HepG2 (cell line): ENCODE data around the gene KRTAP10-6. TPM values are rescaled to one million over a fixed set of nuclear protein-coding genes. Genes with fewer than 3 reads are reported as not detected.

Experiments used
- ATAC-seq: fragments of 200-7000 bp; cut with Tn5 transposase; 3 replicates; pipeline ENCODE4 v1.9.1; 2020; ENCODE audit warnings: mild to moderate bottlenecking, moderate library complexity
- BruUV-seq: library from RNA; stranded (reverse); fragments of 400-500 nt; replicated peaks from 2 replicates; lab custom pipeline; 2021; lab: Mats Ljungman, UMichigan
- CTCF ChIA-PET: fragments of 300-600 bp; formaldehyde crosslinking; extraction: SDS; loops from one replicate; lab custom pipeline; 2021; ENCODE audit warnings: low total read pairs, inconsistent platforms, low intra/inter-chr PET ratio; lab: Yijun Ruan, JAX
- POLR2A ChIA-PET: fragments of 350-600 bp; sonication (Branson Sonifier 250); formaldehyde crosslinking; loops from one replicate; lab custom pipeline; 2020; ENCODE audit warnings: antibody characterized with exemption, inconsistent platforms; lab: Yijun Ruan, JAX
- DNase-seq: peaks from one replicate; pipeline ENCODE4 v3.0.0-alpha.2; 2015; ENCODE audit warnings: low spot score
- FAIRE-seq: peaks from 3 replicates; lab custom pipeline; 2011; peaks lifted over from hg19 to GRCh38; lab: Jason Lieb, UNC
- H2AFZ ChIP-seq: one replicate; pipeline ENCODE4 v1.6.1; 2011; ENCODE audit warnings: low read length, inconsistent platforms
- H3K27ac ChIP-seq: fragments of 300-600 bp; 3 replicates; pipeline ENCODE4 v1.8.0; 2011; ENCODE audit warnings: mixed run types, mild to moderate bottlenecking, mixed read lengths, low read length, inconsistent platforms; ENCODE audit not compliant: insufficient read depth; ENCODE audit errors: extremely low read length
- H3K27me3 ChIP-seq, 2 experiments: fragments of 200-600 bp in 1 of 2; 2 replicates in 1 of 2; 3 replicates in 1 of 2; pipeline versions ENCODE4 v1.6.0 to v1.8.0; 2011; ENCODE audit warnings: low read length in 2 of 2, mild to moderate bottlenecking in 2 of 2, moderate library complexity in 2 of 2, inconsistent platforms in 1 of 2; ENCODE audit not compliant: insufficient read depth in 2 of 2, control insufficient read depth in 1 of 2
- H3K36me3 ChIP-seq, 2 experiments: fragments of 200-600 bp in 1 of 2; replicated peaks in 1 of 2; 2 replicates in 1 of 2; 3 replicates in 1 of 2; pipeline versions ENCODE4 v1.5.1 to v1.8.0; 2011; ENCODE audit warnings: low read length in 2 of 2, inconsistent platforms in 1 of 2; ENCODE audit not compliant: insufficient read depth in 2 of 2, control insufficient read depth in 1 of 2
- H3K4me1 ChIP-seq: 2 replicates; pipeline ENCODE4 v1.5.1; 2012; ENCODE audit warnings: low read length, inconsistent platforms; ENCODE audit not compliant: insufficient read depth
- H3K4me2 ChIP-seq: 2 replicates; pipeline ENCODE4 v1.6.0; 2011; ENCODE audit warnings: low read depth, low read length, inconsistent platforms
- H3K4me3 ChIP-seq, 3 experiments: fragments of 200-600 bp in 1 of 3; sonication (generic), shearing (Covaris generic) in 1 of 3; replicated peaks in 1 of 3; 2 replicates each; pipeline ENCODE4 v1.5.1; 2011 to 2016; ENCODE audit warnings: low read length in 3 of 3, inconsistent platforms in 2 of 3, low read depth in 2 of 3, mild to moderate bottlenecking in 2 of 3, control low read depth in 1 of 3, mixed read lengths in 1 of 3; ENCODE audit not compliant: insufficient read depth in 1 of 3
- H3K79me2 ChIP-seq: one replicate; pipeline ENCODE4 v1.6.1; 2011; ENCODE audit warnings: low read length, inconsistent platforms; ENCODE audit not compliant: insufficient read depth
- H3K9ac ChIP-seq: 2 replicates; pipeline ENCODE4 v1.6.0; 2011; ENCODE audit warnings: mild to moderate bottlenecking, low read depth, low read length, inconsistent platforms; ENCODE audit not compliant: insufficient read depth
- H3K9me3 ChIP-seq: 2 replicates; pipeline ENCODE4 v1.5.1; 2012; ENCODE audit warnings: mild to moderate bottlenecking, low read length
- H4K20me1 ChIP-seq: 2 replicates; pipeline ENCODE4 v1.6.0; 2011; ENCODE audit warnings: inconsistent platforms, mild to moderate bottlenecking, low read length, moderate library complexity; ENCODE audit not compliant: insufficient read depth
- BRCA1 ChIP-seq: sonication (generic); formaldehyde crosslinking; IDR thresholded peaks from 2 replicates; pipeline ENCODE4 v1.4.0; 2020; ENCODE audit warnings: missing genetic modification reagents
- HOXA5 ChIP-seq: sonication (generic); formaldehyde crosslinking; IDR thresholded peaks from 2 replicates; pipeline ENCODE4 v1.4.0; 2020; ENCODE audit warnings: missing genetic modification reagents
- HOXA7 ChIP-seq: sonication (generic); formaldehyde crosslinking; IDR thresholded peaks from 2 replicates; pipeline ENCODE4 v1.8.1; 2022; ENCODE audit warnings: mild to moderate bottlenecking, missing genetic modification reagents, moderate library complexity
- MBD4 ChIP-seq: IDR thresholded peaks from 2 replicates; pipeline ENCODE4 v1.6.1; 2012; ENCODE audit warnings: low read length, inconsistent platforms, borderline replicate concordance
- PCBP2 ChIP-seq: fragments of 200-400 bp; formaldehyde crosslinking; optimal IDR thresholded peaks from 2 replicates; pipeline ENCODE3; 2018; ENCODE audit warnings: low read length, low read depth; ENCODE audit not compliant: poor library complexity, severe bottlenecking
- RNF219 ChIP-seq: sonication (generic); formaldehyde crosslinking; IDR thresholded peaks from 2 replicates; pipeline ENCODE4 v1.5.0; 2020; ENCODE audit warnings: mild to moderate bottlenecking, missing genetic modification reagents
- SMAD9 ChIP-seq: sonication (generic); formaldehyde crosslinking; IDR thresholded peaks from 2 replicates; pipeline ENCODE4 v1.5.1; 2020; ENCODE audit warnings: mild to moderate bottlenecking, missing genetic modification reagents
- ZBTB49 ChIP-seq: sonication (generic); formaldehyde crosslinking; IDR thresholded peaks from 2 replicates; pipeline ENCODE4 v1.4.0; 2020; ENCODE audit warnings: missing genetic modification reagents, borderline replicate concordance
- ZSCAN22 ChIP-seq: sonication (generic); formaldehyde crosslinking; IDR thresholded peaks from 2 replicates; pipeline ENCODE4 v1.4.0; 2020; ENCODE audit warnings: mild to moderate bottlenecking, missing genetic modification reagents
- WGBS: methylation state at CpG from one replicate; pipeline ENCODE4 v1.1.6; 2017; ENCODE audit warnings: low lambda C conversion rate; 5-methylcytosine and 5-hydroxymethylcytosine counted together
- in situ Hi-C: cut with HindIII; loops from 2 replicates; pipeline ENCODE4 v1.10.0; 2017; ENCODE audit warnings: low pct_unique_long_range_greater_than_20kb; ENCODE audit not compliant: extremely low pct_ligation_motif_present
- intact Hi-C: fragments of 100-400 bp; cut with micrococcal nuclease; formaldehyde crosslinking; loops from one replicate; pipeline ENCODE4 v1.10.0; 2022; ENCODE audit not compliant: unreplicated experiment
- polyA plus RNA-seq, 8 experiments: library from polyadenylated mRNA; depleted of rRNA in 3 of 8; stranded (reverse) in 7 of 8; unstranded in 1 of 8; fragments of >200 nt; fragmentation: Illumina TruSeq in 4 of 8; extraction: Trizol in 4 of 8; gene quantifications; 2 replicates each; pipeline versions ENCODE4 v1.2.1 to v1.2.3, GENCODE V29; 2011 to 2016; ENCODE audit warnings: low read depth in 4 of 8, missing spikeins in 1 of 8, mixed read lengths in 1 of 8; ENCODE audit not compliant: insufficient read depth in 1 of 8
- total RNA-seq, 5 experiments: library from RNA; depleted of rRNA; stranded (reverse); fragments of >200 nt; fragmentation: Illumina TruSeq; extraction: Trizol; gene quantifications; 2 replicates each; pipeline ENCODE4 v1.2.3, GENCODE V29; 2016; ENCODE audit warnings: low read depth in 1 of 5
- TF ChIP-seq, protein P1 (sequence below): sonication (generic); formaldehyde crosslinking; IDR thresholded peaks from 2 replicates; pipeline ENCODE4 v1.9.0; 2022; ENCODE audit warnings: low read depth, missing genetic modification reagents
- TF ChIP-seq, protein P2 (sequence below): IDR thresholded peaks from 2 replicates; pipeline ENCODE4 v1.4.0; 2020; ENCODE audit warnings: mild to moderate bottlenecking, missing genetic modification reagents

The KRTAP10-6 gene
- total and polyA plus RNA-seq, 2 of the 13 experiments (the other 11 are each of a cell fraction or from before 2014, with no cell fraction given) = not detected

GRCh38 chr21:44639331-44639655, 47.0 kb upstream of the KRTAP10-6 start:
- no TSS peak for BruUV-seq

More at GRCh38 chr21:44639331-44639655, 47.0 kb upstream of the KRTAP10-6 start:
- Histone ChIP-seq H3K4me3 (no peak overlapping the region), H3K4me1 (no peaks in the 10 kb centered on the region), H3K27ac (no peak overlapping the region), H3K9ac (no peak overlapping the region), H3K9me3 (peaks cover 10% of the 10 kb centered on the region), H3K27me3 (peaks cover 1 to 6% of the 10 kb centered on the region in 2 experiments; a peak in 2 of 5 replicates), H3K36me3 (no peaks in the 10 kb centered on the region), H4K20me1 (no peaks in the 10 kb centered on the region), H3K4me2 (no peak overlapping the region), H3K79me2 (no peaks in the 10 kb centered on the region), H2AFZ (no peak overlapping the region)
- TF ChIP-seq HOXA7 (no peak), MBD4 (no peak), HOXA5 (no peak), BRCA1 (CRISPR knock-in tag) (no peak), ZBTB49 (no peak), PCBP2 (no peak), RNF219 (CRISPR knock-in tag) (no peak), ZSCAN22 (CRISPR knock-in tag) (no peak), SMAD9 (CRISPR knock-in tag) (no peak)
- TF ChIP-seq, protein P1, sequence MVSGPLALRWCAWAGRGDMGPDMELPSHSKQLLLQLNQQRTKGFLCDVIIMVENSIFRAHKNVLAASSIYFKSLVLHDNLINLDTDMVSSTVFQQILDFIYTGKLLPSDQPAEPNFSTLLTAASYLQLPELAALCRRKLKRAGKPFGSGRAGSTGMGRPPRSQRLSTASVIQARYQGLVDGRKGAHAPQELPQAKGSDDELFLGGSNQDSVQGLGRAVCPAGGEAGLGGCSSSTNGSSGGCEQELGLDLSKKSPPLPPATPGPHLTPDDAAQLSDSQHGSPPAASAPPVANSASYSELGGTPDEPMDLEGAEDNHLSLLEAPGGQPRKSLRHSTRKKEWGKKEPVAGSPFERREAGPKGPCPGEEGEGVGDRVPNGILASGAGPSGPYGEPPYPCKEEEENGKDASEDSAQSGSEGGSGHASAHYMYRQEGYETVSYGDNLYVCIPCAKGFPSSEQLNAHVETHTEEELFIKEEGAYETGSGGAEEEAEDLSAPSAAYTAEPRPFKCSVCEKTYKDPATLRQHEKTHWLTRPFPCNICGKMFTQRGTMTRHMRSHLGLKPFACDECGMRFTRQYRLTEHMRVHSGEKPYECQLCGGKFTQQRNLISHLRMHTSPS (CRISPR knock-in tag) = no peak
- TF ChIP-seq, protein P2, sequence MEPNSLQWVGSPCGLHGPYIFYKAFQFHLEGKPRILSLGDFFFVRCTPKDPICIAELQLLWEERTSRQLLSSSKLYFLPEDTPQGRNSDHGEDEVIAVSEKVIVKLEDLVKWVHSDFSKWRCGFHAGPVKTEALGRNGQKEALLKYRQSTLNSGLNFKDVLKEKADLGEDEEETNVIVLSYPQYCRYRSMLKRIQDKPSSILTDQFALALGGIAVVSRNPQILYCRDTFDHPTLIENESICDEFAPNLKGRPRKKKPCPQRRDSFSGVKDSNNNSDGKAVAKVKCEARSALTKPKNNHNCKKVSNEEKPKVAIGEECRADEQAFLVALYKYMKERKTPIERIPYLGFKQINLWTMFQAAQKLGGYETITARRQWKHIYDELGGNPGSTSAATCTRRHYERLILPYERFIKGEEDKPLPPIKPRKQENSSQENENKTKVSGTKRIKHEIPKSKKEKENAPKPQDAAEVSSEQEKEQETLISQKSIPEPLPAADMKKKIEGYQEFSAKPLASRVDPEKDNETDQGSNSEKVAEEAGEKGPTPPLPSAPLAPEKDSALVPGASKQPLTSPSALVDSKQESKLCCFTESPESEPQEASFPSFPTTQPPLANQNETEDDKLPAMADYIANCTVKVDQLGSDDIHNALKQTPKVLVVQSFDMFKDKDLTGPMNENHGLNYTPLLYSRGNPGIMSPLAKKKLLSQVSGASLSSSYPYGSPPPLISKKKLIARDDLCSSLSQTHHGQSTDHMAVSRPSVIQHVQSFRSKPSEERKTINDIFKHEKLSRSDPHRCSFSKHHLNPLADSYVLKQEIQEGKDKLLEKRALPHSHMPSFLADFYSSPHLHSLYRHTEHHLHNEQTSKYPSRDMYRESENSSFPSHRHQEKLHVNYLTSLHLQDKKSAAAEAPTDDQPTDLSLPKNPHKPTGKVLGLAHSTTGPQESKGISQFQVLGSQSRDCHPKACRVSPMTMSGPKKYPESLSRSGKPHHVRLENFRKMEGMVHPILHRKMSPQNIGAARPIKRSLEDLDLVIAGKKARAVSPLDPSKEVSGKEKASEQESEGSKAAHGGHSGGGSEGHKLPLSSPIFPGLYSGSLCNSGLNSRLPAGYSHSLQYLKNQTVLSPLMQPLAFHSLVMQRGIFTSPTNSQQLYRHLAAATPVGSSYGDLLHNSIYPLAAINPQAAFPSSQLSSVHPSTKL (CRISPR knock-in tag) = no peak
- WGBS = 45% methylated on average over 7 of the region's 12 CpGs
- intact Hi-C loops = loop anchor here (10.0 kb wide), 1 partner anchor 56 kb away; the partner anchor contains the start of gene KRTAP10-12
- POLR2A ChIA-PET = no interaction called here
- CTCF ChIA-PET = no interaction called here
- in situ Hi-C loops = no loop called here
- FAIRE-seq (no peak), DNase-seq (no peak), ATAC-seq (no peak)
